Transverse colon (tissue), 4 donors: ENCODE results near the gene SCAMP3.

Source experiments
- EP300 ChIP-seq: sonication (generic); formaldehyde crosslinking; IDR thresholded peaks from one replicate; pipeline ENCODE4 v1.6.1; 2017; ENCODE audit warnings: antibody characterized with exemption, low read depth
- POLR2A ChIP-seq: fragments of 450-650 bp; IDR thresholded peaks from one replicate; pipeline ENCODE4 v1.6.1; 2016; ENCODE audit warnings: antibody characterized with exemption, mild to moderate bottlenecking, moderate library complexity
- POLR2AphosphoS5 ChIP-seq, 3 donors: sonication (generic); formaldehyde crosslinking; IDR thresholded peaks; one replicate each; pipeline ENCODE4 v1.6.1; 2016; ENCODE audit warnings: antibody characterized with exemption in 3 of 3
- TF ChIP-seq, protein P1 (sequence below), 5 experiments: fragments of 200-600 bp in 3 of 5; fragments of 450-650 bp in 2 of 5; sonication (generic) in 3 of 5; IDR thresholded peaks; 1 replicate in 2 of 5; 2 replicates in 3 of 5; pipeline ENCODE4 v1.5.1; 2016 to 2017; ENCODE audit warnings: antibody characterized with exemption in 5 of 5, inconsistent platforms in 3 of 5, mild to moderate bottlenecking in 2 of 5, moderate library complexity in 1 of 5

- TF ChIP-seq, protein P1, sequence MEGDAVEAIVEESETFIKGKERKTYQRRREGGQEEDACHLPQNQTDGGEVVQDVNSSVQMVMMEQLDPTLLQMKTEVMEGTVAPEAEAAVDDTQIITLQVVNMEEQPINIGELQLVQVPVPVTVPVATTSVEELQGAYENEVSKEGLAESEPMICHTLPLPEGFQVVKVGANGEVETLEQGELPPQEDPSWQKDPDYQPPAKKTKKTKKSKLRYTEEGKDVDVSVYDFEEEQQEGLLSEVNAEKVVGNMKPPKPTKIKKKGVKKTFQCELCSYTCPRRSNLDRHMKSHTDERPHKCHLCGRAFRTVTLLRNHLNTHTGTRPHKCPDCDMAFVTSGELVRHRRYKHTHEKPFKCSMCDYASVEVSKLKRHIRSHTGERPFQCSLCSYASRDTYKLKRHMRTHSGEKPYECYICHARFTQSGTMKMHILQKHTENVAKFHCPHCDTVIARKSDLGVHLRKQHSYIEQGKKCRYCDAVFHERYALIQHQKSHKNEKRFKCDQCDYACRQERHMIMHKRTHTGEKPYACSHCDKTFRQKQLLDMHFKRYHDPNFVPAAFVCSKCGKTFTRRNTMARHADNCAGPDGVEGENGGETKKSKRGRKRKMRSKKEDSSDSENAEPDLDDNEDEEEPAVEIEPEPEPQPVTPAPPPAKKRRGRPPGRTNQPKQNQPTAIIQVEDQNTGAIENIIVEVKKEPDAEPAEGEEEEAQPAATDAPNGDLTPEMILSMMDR (IDR thresholded peaks at IDR 0.05) = no peak
- TF ChIP-seq POLR2AphosphoS5 (IDR thresholded peaks at IDR 0.05) (no peak), EP300 (no peak), POLR2A (no peak)
These were observed 42.5 kb downstream of the SCAMP3 start for GRCh38 chr1:155219592-155220031.
